Colon (tissue), 2 donors: Measurements from ENCODE around the gene HLA-A.

Experiments used
- FAIRE-seq: peaks from 2 replicates; lab custom pipeline; 2012; peaks lifted over from hg19 to GRCh38; lab: Jason Lieb, UNC
- donor health status: control.
- donor health status: control.

Gene HLA-A

DNA sequence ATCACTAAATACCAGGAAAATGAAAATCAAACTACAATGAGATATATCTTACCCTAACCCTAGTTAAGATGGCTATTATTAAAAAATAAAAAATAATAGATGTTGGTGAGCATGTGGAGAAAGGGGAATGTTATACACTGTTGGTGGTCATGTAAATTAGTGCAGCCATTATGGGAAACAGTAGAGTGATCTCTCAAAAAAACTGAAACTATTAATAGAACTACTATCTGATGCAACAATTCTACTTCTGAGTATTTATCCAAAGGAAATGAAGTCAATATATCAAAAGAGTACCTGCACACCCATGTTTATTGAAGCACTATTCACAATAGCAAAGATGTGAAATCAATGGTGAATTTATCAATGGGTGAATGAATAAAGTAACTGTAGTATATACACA is 48.6 kb downstream of the HLA-A start:
- FAIRE-seq: no peak

DNA sequence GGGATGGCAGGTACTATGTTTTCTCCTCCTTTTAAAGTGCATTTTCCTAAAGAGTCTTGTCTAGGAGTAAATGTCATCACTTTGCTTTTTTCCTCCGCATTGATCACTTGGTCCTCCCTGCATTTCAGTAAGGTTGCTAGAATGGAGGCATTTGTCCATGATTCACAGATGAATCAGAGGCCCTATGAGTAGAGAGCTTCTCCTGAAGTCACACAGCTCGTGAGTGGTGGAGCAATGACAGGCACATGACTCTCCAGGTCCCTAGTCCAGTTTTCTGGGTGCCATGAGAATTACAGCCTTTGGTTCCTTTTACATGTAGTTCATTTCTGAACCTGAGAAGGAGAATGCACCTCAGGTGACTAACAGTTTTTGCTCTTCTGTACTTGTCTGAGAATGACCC is 50.5 kb downstream of the HLA-A start:
- no peak for FAIRE-seq

DNA sequence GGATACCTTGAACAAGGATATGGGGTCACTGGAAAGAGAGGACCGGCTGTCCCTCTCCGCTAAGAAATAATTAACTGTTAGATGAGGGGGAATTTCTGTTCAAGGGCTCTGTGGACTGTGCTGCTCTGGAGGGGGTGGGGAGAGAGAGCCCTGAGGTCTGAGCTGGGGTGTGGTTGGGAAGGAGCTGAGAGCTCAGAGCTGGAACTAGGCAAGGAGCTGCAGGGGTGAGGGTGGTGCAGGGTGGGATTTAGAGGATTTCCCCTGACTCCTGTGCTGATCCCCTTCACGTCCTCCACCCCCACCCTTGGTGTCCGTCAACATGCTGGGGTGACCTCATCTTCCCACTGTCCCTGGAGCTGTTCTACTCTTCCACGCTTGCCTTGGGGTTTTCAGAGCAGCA is 52.5 kb downstream of the HLA-A start:
- FAIRE-seq: no peak

DNA sequence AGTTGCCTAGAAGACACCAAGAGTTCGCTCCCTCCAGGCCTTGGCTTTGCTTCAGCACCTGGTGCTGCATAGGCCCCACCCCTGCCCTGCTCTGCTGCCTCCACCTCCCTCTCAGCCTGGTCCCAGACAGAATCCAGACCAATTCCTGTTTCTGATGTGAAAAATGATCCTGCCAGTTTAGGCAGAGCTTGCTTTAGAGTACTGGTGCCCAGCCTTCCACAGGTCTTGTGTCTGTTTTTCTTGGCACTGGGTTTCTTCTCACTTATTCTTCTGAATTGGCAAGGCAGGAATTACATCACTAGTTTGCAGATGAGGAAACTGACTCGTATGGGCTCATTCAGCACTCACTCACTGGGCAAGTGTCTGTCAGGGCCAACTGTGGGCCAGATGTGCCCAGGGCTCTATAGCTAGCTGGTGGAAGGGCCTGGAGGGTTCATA is 53.0 kb downstream of the HLA-A start:
- no peak for FAIRE-seq
